Effector memory CD4-positive, alpha-beta T cell (primary cell): ENCODE data around the gene MGMT.

Experiments used
- DNase-seq, 3 donors: peaks; one replicate each; pipeline ENCODE4 v3.0.0-alpha.2; 2020
- H3K27ac ChIP-seq: 2 replicates; pipeline ENCODE4 v1.7.0; 2013; ENCODE audit warnings: mild to moderate bottlenecking, low read length, moderate library complexity; ENCODE audit not compliant: insufficient read depth, poor library complexity, severe bottlenecking
- H3K27me3 ChIP-seq: replicated peaks from 2 replicates; pipeline ENCODE4 v1.7.0; 2013; ENCODE audit warnings: mild to moderate bottlenecking, low read length; ENCODE audit not compliant: insufficient read depth, control insufficient read depth, poor library complexity, severe bottlenecking
- H3K36me3 ChIP-seq: 2 replicates; pipeline ENCODE4 v1.7.0; 2013; ENCODE audit warnings: mild to moderate bottlenecking, low read length, moderate library complexity; ENCODE audit not compliant: control insufficient read depth, insufficient read depth
- H3K4me1 ChIP-seq: 2 replicates; pipeline ENCODE4 v1.7.0; 2013; ENCODE audit warnings: low read length, mild to moderate bottlenecking; ENCODE audit not compliant: control insufficient read depth, insufficient read depth, poor library complexity, severe bottlenecking
- H3K4me3 ChIP-seq: 2 replicates; pipeline ENCODE4 v1.7.0; 2013; ENCODE audit warnings: low read length, low read depth, mild to moderate bottlenecking; ENCODE audit not compliant: insufficient read depth, poor library complexity, severe bottlenecking
- H3K9me3 ChIP-seq: 2 replicates; pipeline ENCODE4 v1.7.0; 2013; ENCODE audit warnings: mild to moderate bottlenecking, low read length, moderate library complexity; ENCODE audit not compliant: control insufficient read depth

MGMT gene

GRCh38 chr10:129695671-129696070 lies 228.6 kb downstream of the MGMT start:
- Histone ChIP-seq H3K36me3 (no peaks in the 10 kb centered on the region), H3K27ac (no peak overlapping the region), H3K4me1 (no peaks in the 10 kb centered on the region), H3K9me3 (no peaks in the 10 kb centered on the region), H3K27me3 (no peaks in the 10 kb centered on the region), H3K4me3 (no peak overlapping the region)
- DNase-seq, result no peak

- no peak for DNase-seq
- Histone ChIP-seq H3K27ac (no peak overlapping the region), H3K27me3 (no peaks in the 10 kb centered on the region), H3K36me3 (no peaks in the 10 kb centered on the region), H3K9me3 (no peaks in the 10 kb centered on the region), H3K4me3 (no peak overlapping the region), H3K4me1 (no peaks in the 10 kb centered on the region)
Observed at GRCh38 chr10:129696636-129697035, 229.6 kb downstream of the MGMT start.

- H3K36me3 ChIP-seq, result no peaks in the 10 kb centered on the region
- no peak for DNase-seq
Observed at GRCh38 chr10:129697463-129698247, 230.6 kb downstream of the MGMT start.

GRCh38 chr10:129699722-129700340 lies 232.8 kb downstream of the MGMT start:
- Histone ChIP-seq H3K9me3 (no peaks in the 10 kb centered on the region), H3K27ac (no peak overlapping the region), H3K4me1 (no peaks in the 10 kb centered on the region), H3K4me3 (no peak overlapping the region), H3K36me3 (no peaks in the 10 kb centered on the region), H3K27me3 (no peaks in the 10 kb centered on the region)
- DNase-seq, result no peak

More at GRCh38 chr10:129697463-129698247, 230.6 kb downstream of the MGMT start:
- no peak overlapping the region for H3K4me3 ChIP-seq
- H3K27ac ChIP-seq, result no peak overlapping the region
- no peaks in the 10 kb centered on the region for H3K9me3 ChIP-seq
- no peaks in the 10 kb centered on the region for H3K27me3 ChIP-seq
- H3K4me1 ChIP-seq, result no peaks in the 10 kb centered on the region

GRCh38 chr10:129702605-129703004 lies 235.6 kb downstream of the MGMT start:
- Histone ChIP-seq H3K27me3 (no peaks in the 10 kb centered on the region), H3K36me3 (no peaks in the 10 kb centered on the region), H3K4me1 (no peaks in the 10 kb centered on the region), H3K27ac (no peak overlapping the region), H3K4me3 (no peak overlapping the region), H3K9me3 (no peaks in the 10 kb centered on the region)
- DNase-seq, result no peak

GRCh38 chr10:129703287-129704137 lies 236.5 kb downstream of the MGMT start:
- Histone ChIP-seq H3K4me1 (no peaks in the 10 kb centered on the region), H3K27ac (no peak overlapping the region), H3K27me3 (no peaks in the 10 kb centered on the region), H3K9me3 (no peaks in the 10 kb centered on the region), H3K4me3 (no peak overlapping the region), H3K36me3 (no peaks in the 10 kb centered on the region)
- DNase-seq, result no peak

GRCh38 chr10:129704225-129704624 lies 237.2 kb downstream of the MGMT start:
- no peak for DNase-seq
- Histone ChIP-seq H3K4me3 (no peak overlapping the region), H3K9me3 (no peaks in the 10 kb centered on the region), H3K27me3 (no peaks in the 10 kb centered on the region), H3K27ac (no peak overlapping the region), H3K36me3 (no peaks in the 10 kb centered on the region), H3K4me1 (no peaks in the 10 kb centered on the region)

GRCh38 chr10:129704786-129705525 lies 237.9 kb downstream of the MGMT start:
- no peak for DNase-seq
- H3K4me3 ChIP-seq, result no peak overlapping the region
- no peaks in the 10 kb centered on the region for H3K4me1 ChIP-seq
- no peaks in the 10 kb centered on the region for H3K27me3 ChIP-seq
- no peaks in the 10 kb centered on the region for H3K36me3 ChIP-seq
- no peaks in the 10 kb centered on the region for H3K9me3 ChIP-seq
- H3K27ac ChIP-seq, result no peak overlapping the region

GRCh38 chr10:129705676-129706075 lies 238.6 kb downstream of the MGMT start:
- Histone ChIP-seq H3K36me3 (no peaks in the 10 kb centered on the region), H3K9me3 (no peaks in the 10 kb centered on the region)

More at GRCh38 chr10:129705676-129706075, 238.6 kb downstream of the MGMT start:
- Histone ChIP-seq H3K27me3 (no peaks in the 10 kb centered on the region), H3K4me1 (no peaks in the 10 kb centered on the region), H3K27ac (no peak overlapping the region), H3K4me3 (no peak overlapping the region)
- DNase-seq, result no peak
